ENCODE measurements around the gene ARHGAP33.

- TF ChIP-seq POLR2A (IDR thresholded peaks at IDR 0.05) (no peak), CTCF (IDR thresholded peaks at IDR 0.05) (no peak), EP300 (IDR thresholded peaks at IDR 0.05) (no peak), POLR2AphosphoS5 (IDR thresholded peaks at IDR 0.05) (no peak)
Measured at GRCh38 chr19:35780058-35780457, 4.7 kb downstream of the ARHGAP33 start.
